Activated CD8-positive, alpha-beta memory T cell treated with anti-CD3 and anti-CD28 coated beads for 24 hours (primary cell): ENCODE measurements around the gene HCN2.
A peak's percentile ranks its signal among the peaks of the same experiment; 100 is the strongest.

Source experiments
- DNase-seq: peaks from one replicate; pipeline ENCODE4 v3.0.0-alpha.2; 2020

HCN2 gene

GRCh38 chr19:658916-659839 lies 69.5 kb downstream of the HCN2 start:
- DNase-seq = no peak

GRCh38 chr19:660793-661426 lies 71.2 kb downstream of the HCN2 start:
- DNase-seq = no peak

- DNase-seq = peak; percentile 85
Measured at GRCh38 chr19:661427-662196, 71.9 kb downstream of the HCN2 start.

- DNase-seq = peak; percentile 88
Measured at GRCh38 chr19:662207-662961, 72.7 kb downstream of the HCN2 start.

- peak; percentile 97 for DNase-seq
Measured at GRCh38 chr19:662962-663681, 73.4 kb downstream of the HCN2 start, which contains the start of gene RNF126. TSS of gene RNF126 (minus strand) at chr19:663214. CDS start at chr19:663121, 93 bp downstream.

GRCh38 chr19:663682-664117 lies 74.0 kb downstream of the HCN2 start:
- no peak for DNase-seq

GRCh38 chr19:664913-665443 lies 75.3 kb downstream of the HCN2 start:
- peak; percentile 92 for DNase-seq
